ENCODE results near the gene MORC2.

DNA sequence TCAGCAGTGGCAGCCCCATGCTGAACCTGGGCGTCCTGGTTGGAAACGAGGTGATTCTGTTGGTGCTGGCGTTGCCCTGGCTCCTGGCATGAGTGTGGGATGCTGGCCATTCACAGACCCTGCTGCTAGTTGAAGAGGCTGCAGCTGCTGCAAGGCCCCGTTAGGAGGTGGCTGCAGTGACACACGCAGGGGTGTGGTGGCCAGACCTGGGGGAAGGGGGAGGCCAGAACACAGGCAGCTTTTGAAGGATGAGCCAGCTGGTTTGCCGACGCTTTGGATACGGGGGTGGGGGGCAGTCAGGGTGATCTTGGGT, 77.2 kb downstream of the MORC2 start:
- no peak for TF ChIP-seq JUNB (CRISPR knock-in tag; IDR thresholded peaks at IDR 0.05; ENCODE audit: borderline replicate concordance)
- no peak for TF ChIP-seq ZNF780A (CRISPR knock-in tag; IDR thresholded peaks at IDR 0.05)

Data from HepG2 (cell line).